WERI-Rb-1 (cell line): ENCODE data around the gene RIN3.
"Not testable (repeated sequence)": the region's sequence is repeated elsewhere in the genome, so short reads cannot be mapped to it uniquely, and the experiment has no call there.

Experiments used
- DNase-seq: peaks from one replicate; pipeline ENCODE4 v3.0.0-alpha.2; 2020
- H3K27ac ChIP-seq: fragments of 250-450 bp; sonication (Bioruptor Pico); 2 replicates; pipeline ENCODE4 v1.5.1; 2020; ENCODE audit warnings: mild to moderate bottlenecking, moderate library complexity
- H3K27me3 ChIP-seq: fragments of 250-450 bp; sonication (Bioruptor Pico); 2 replicates; pipeline ENCODE4 v1.5.1; 2021; ENCODE audit warnings: mild to moderate bottlenecking, low read depth, moderate library complexity; ENCODE audit not compliant: insufficient read depth, severe bottlenecking
- H3K36me3 ChIP-seq: fragments of 250-450 bp; sonication (Bioruptor Pico); 2 replicates; pipeline ENCODE4 v1.5.1; 2020; ENCODE audit warnings: mild to moderate bottlenecking, moderate library complexity
- H3K4me3 ChIP-seq: 2 replicates; pipeline ENCODE4 v1.5.1; 2011; ENCODE audit warnings: low read depth, mild to moderate bottlenecking, control low read depth, low read length
- H3K9me3 ChIP-seq: fragments of 250-450 bp; sonication (Bioruptor Pico); 2 replicates; pipeline ENCODE4 v1.5.1; 2021; ENCODE audit warnings: mild to moderate bottlenecking, moderate library complexity; ENCODE audit not compliant: severe bottlenecking
- CTCF ChIP-seq: IDR thresholded peaks from 2 replicates; pipeline ENCODE4 v1.5.1; 2011; ENCODE audit warnings: low read depth, mild to moderate bottlenecking, control low read depth, inconsistent platforms, low read length

Gene RIN3

GRCh38 chr14:92677087-92677668 lies 163.6 kb downstream of the RIN3 start:
- no peak overlapping the region for H3K4me3 ChIP-seq
- H3K36me3 ChIP-seq: peaks cover 28% of the 10 kb centered on the region
- no peaks in the 10 kb centered on the region for H3K27me3 ChIP-seq
- no peak for TF ChIP-seq CTCF
- no peak for DNase-seq
- H3K9me3 ChIP-seq: no peaks in the 10 kb centered on the region
- H3K27ac ChIP-seq: no peak overlapping the region

GRCh38 chr14:92677955-92678354 lies 164.4 kb downstream of the RIN3 start:
- H3K9me3 ChIP-seq: no peaks in the 10 kb centered on the region
- no peak overlapping the region for H3K4me3 ChIP-seq
- H3K36me3 ChIP-seq: peaks cover 36% of the 10 kb centered on the region
- no peak overlapping the region for H3K27ac ChIP-seq
- H3K27me3 ChIP-seq: no peaks in the 10 kb centered on the region
- DNase-seq: no peak
- no peak for TF ChIP-seq CTCF

GRCh38 chr14:92678766-92679165 lies 165.2 kb downstream of the RIN3 start:
- H3K36me3 ChIP-seq: peaks cover 44% of the 10 kb centered on the region
- H3K9me3 ChIP-seq: no peaks in the 10 kb centered on the region
- H3K27me3 ChIP-seq: no peaks in the 10 kb centered on the region
- TF ChIP-seq CTCF: no peak
- H3K27ac ChIP-seq: no peak overlapping the region
- H3K4me3 ChIP-seq: no peak overlapping the region
- no peak for DNase-seq

- no peak overlapping the region for H3K4me3 ChIP-seq
- no peak overlapping the region for H3K27ac ChIP-seq
- no peak for DNase-seq
- H3K36me3 ChIP-seq: peaks cover 46% of the 10 kb centered on the region
- no peaks in the 10 kb centered on the region for H3K9me3 ChIP-seq
- TF ChIP-seq CTCF: no peak
- H3K27me3 ChIP-seq: no peaks in the 10 kb centered on the region
Measured at GRCh38 chr14:92679246-92679645, 165.7 kb downstream of the RIN3 start.

- H3K36me3 ChIP-seq: peaks cover 46% of the 10 kb centered on the region
- not testable (repeated sequence) for DNase-seq, H3K4me3 ChIP-seq, H3K27me3 ChIP-seq, H3K27ac ChIP-seq, H3K9me3 ChIP-seq
Measured at GRCh38 chr14:92680330-92680729, 166.7 kb downstream of the RIN3 start.

GRCh38 chr14:92680781-92681650 lies 167.4 kb downstream of the RIN3 start:
- Histone ChIP-seq H3K4me3 (no peak overlapping the region), H3K27ac (no peak overlapping the region), H3K36me3 (peaks cover 51% of the 10 kb centered on the region), H3K9me3 (no peaks in the 10 kb centered on the region), H3K27me3 (no peaks in the 10 kb centered on the region)
- DNase-seq: peak; percentile 75
- peak; percentile 88 for TF ChIP-seq CTCF
